Activated naive CD4-positive, alpha-beta T cell treated with Interleukin-2 at 50 U/mL for 16 hours (primary cell): ENCODE results near the gene MYBL2.
"Not testable (repeated sequence)": the region's sequence is repeated elsewhere in the genome, so short reads cannot be mapped to it uniquely, and the experiment has no call there.

Source experiments
- DNase-seq: peaks from one replicate; pipeline ENCODE4 v3.0.0-alpha.2; 2020

MYBL2 gene

GRCh38 chr20:43666376-43667328 lies at the start of gene MYBL2:
MYBL2 (plus strand) TSS chr20:43667114; CDS start chr20:43667284, 170 bp downstream.
- peak; percentile 68 for DNase-seq

GRCh38 chr20:43631598-43631997 lies 35.3 kb upstream of the MYBL2 start:
- DNase-seq: no peak

- DNase-seq: no peak
Measured at GRCh38 chr20:43636429-43636828, 30.5 kb upstream of the MYBL2 start.

- no peak for DNase-seq
Measured at GRCh38 chr20:43642548-43642947, 24.4 kb upstream of the MYBL2 start.

- no peak for DNase-seq
Measured at GRCh38 chr20:43650997-43651525, 15.9 kb upstream of the MYBL2 start.

GRCh38 chr20:43651650-43652184 lies 15.2 kb upstream of the MYBL2 start:
- not testable (repeated sequence) for DNase-seq

GRCh38 chr20:43653966-43654365 lies 12.9 kb upstream of the MYBL2 start:
- DNase-seq: no peak

- DNase-seq: not testable (repeated sequence)
Measured at GRCh38 chr20:43655176-43655575, 11.7 kb upstream of the MYBL2 start.

GRCh38 chr20:43655937-43656336 lies 11.0 kb upstream of the MYBL2 start:
- no peak for DNase-seq

GRCh38 chr20:43658069-43658722 lies 8.7 kb upstream of the MYBL2 start:
- peak; percentile 57 for DNase-seq

- no peak for DNase-seq
Measured at GRCh38 chr20:43658723-43659419, 8.0 kb upstream of the MYBL2 start.

- no peak for DNase-seq
Measured at GRCh38 chr20:43662943-43663655, 3.8 kb upstream of the MYBL2 start.

GRCh38 chr20:43665466-43666176 lies 1.3 kb upstream of the MYBL2 start:
- DNase-seq: no peak

- DNase-seq: no peak
Measured at GRCh38 chr20:43667341-43668132, 623 bp downstream of the MYBL2 start.

GRCh38 chr20:43669332-43669731 lies 2.4 kb downstream of the MYBL2 start:
- no peak for DNase-seq

GRCh38 chr20:43670423-43670822 lies 3.5 kb downstream of the MYBL2 start:
- DNase-seq: no peak

- no peak for DNase-seq
Measured at GRCh38 chr20:43676368-43676767, 9.5 kb downstream of the MYBL2 start.

GRCh38 chr20:43680981-43681380 lies 14.1 kb downstream of the MYBL2 start:
- no peak for DNase-seq

- no peak for DNase-seq
Measured at GRCh38 chr20:43681468-43681942, 14.6 kb downstream of the MYBL2 start.

GRCh38 chr20:43681991-43682410 lies 15.1 kb downstream of the MYBL2 start:
- DNase-seq: no peak
